HepG2 (cell line): ENCODE data around the gene C2CD2. TPM values are rescaled to one million over a fixed set of nuclear protein-coding genes. Genes with fewer than 3 reads are reported as not detected.

ENCODE experiments used
- MZF1 ChIP-seq: sonication (generic); formaldehyde crosslinking; IDR thresholded peaks from 2 replicates; pipeline ENCODE4 v1.8.1; 2023; ENCODE audit warnings: mild to moderate bottlenecking, missing genetic modification reagents, borderline replicate concordance
- NBN ChIP-seq: fragments of 450-650 bp; conservative IDR thresholded peaks from 2 replicates; pipeline ENCODE4 v1.6.1; 2017
- NFKB2 ChIP-seq: sonication (generic); formaldehyde crosslinking; IDR thresholded peaks from 2 replicates; pipeline ENCODE4 v1.4.0; 2020; ENCODE audit warnings: missing genetic modification reagents, borderline replicate concordance
- SALL1 ChIP-seq: sonication (generic); formaldehyde crosslinking; IDR thresholded peaks from 2 replicates; pipeline ENCODE4 v1.8.0; 2022; ENCODE audit warnings: mild to moderate bottlenecking, missing genetic modification reagents
- SMAD9 ChIP-seq: sonication (generic); formaldehyde crosslinking; IDR thresholded peaks from 2 replicates; pipeline ENCODE4 v1.5.1; 2020; ENCODE audit warnings: mild to moderate bottlenecking, missing genetic modification reagents
- SMARCC2 ChIP-seq: fragments of 450-650 bp; IDR thresholded peaks from 2 replicates; pipeline ENCODE4 v1.6.1; 2017; ENCODE audit warnings: antibody characterized with exemption, mild to moderate bottlenecking
- SNRNP70 ChIP-seq: fragments of 200-400 bp; formaldehyde crosslinking; IDR thresholded peaks from 2 replicates; pipeline ENCODE4 v1.6.1; 2017; ENCODE audit warnings: mild to moderate bottlenecking, low read depth, low read length, moderate library complexity
- USF2 ChIP-seq, 2 experiments: sonication (generic) in 1 of 2; formaldehyde crosslinking in 1 of 2; IDR thresholded peaks; 2 replicates each; pipeline versions ENCODE4 v1.5.1 to v1.6.1; 2011 to 2020; ENCODE audit warnings: borderline replicate concordance in 1 of 2, low read depth in 1 of 2, low read length in 1 of 2, mild to moderate bottlenecking in 1 of 2, missing genetic modification reagents in 1 of 2, moderate library complexity in 1 of 2
- ZFP82 ChIP-seq: sonication (generic); formaldehyde crosslinking; IDR thresholded peaks from 2 replicates; pipeline ENCODE4 v1.5.1; 2020; ENCODE audit warnings: mild to moderate bottlenecking, missing genetic modification reagents, borderline replicate concordance
- ZFYVE20 ChIP-seq: sonication (generic); formaldehyde crosslinking; IDR thresholded peaks from 2 replicates; pipeline ENCODE4 v1.8.0; 2023; ENCODE audit warnings: low read depth, mild to moderate bottlenecking, moderate library complexity, missing genetic modification reagents, borderline replicate concordance
- ZNF160 ChIP-seq: sonication (generic); formaldehyde crosslinking; IDR thresholded peaks from 2 replicates; pipeline ENCODE4 v1.8.0; 2022; ENCODE audit warnings: mild to moderate bottlenecking, inconsistent platforms, missing genetic modification reagents
- ZNF329 ChIP-seq: sonication (generic); formaldehyde crosslinking; IDR thresholded peaks from 2 replicates; pipeline ENCODE4 v1.9.0; 2021; ENCODE audit warnings: low read depth, mild to moderate bottlenecking, missing genetic modification reagents
- ZNF337 ChIP-seq: sonication (generic); formaldehyde crosslinking; IDR thresholded peaks from 2 replicates; pipeline ENCODE4 v1.5.1; 2020; ENCODE audit warnings: missing genetic modification reagents, low read depth, mild to moderate bottlenecking, borderline replicate concordance
- ZNF513 ChIP-seq: sonication (generic); formaldehyde crosslinking; conservative IDR thresholded peaks from 2 replicates; pipeline ENCODE4 v1.5.0; 2020; ENCODE audit warnings: missing genetic modification reagents
- ZNF615 ChIP-seq: sonication (generic); formaldehyde crosslinking; IDR thresholded peaks from 2 replicates; pipeline ENCODE4 v1.5.0; 2020; ENCODE audit warnings: mild to moderate bottlenecking, missing genetic modification reagents, borderline replicate concordance
- ZNF703 ChIP-seq: sonication (generic); formaldehyde crosslinking; IDR thresholded peaks from 2 replicates; pipeline ENCODE4 v1.5.1; 2020; ENCODE audit warnings: missing genetic modification reagents, mild to moderate bottlenecking, moderate library complexity, borderline replicate concordance
- ZNF768 ChIP-seq: sonication (generic); formaldehyde crosslinking; IDR thresholded peaks from 2 replicates; pipeline ENCODE4 v1.4.0; 2020; ENCODE audit warnings: missing genetic modification reagents
- ZNF782 ChIP-seq: sonication (generic); formaldehyde crosslinking; IDR thresholded peaks from 2 replicates; pipeline ENCODE4 v1.4.0; 2020; ENCODE audit warnings: missing genetic modification reagents, mild to moderate bottlenecking, borderline replicate concordance
- polyA plus RNA-seq, 8 experiments: library from polyadenylated mRNA; depleted of rRNA in 3 of 8; stranded (reverse) in 7 of 8; unstranded in 1 of 8; fragments of >200 nt; fragmentation: Illumina TruSeq in 4 of 8; extraction: Trizol in 4 of 8; gene quantifications; 2 replicates each; pipeline versions ENCODE4 v1.2.1 to v1.2.3, GENCODE V29; 2011 to 2016; ENCODE audit warnings: low read depth in 4 of 8, missing spikeins in 1 of 8, mixed read lengths in 1 of 8; ENCODE audit not compliant: insufficient read depth in 1 of 8
- total RNA-seq, 5 experiments: library from RNA; depleted of rRNA; stranded (reverse); fragments of >200 nt; fragmentation: Illumina TruSeq; extraction: Trizol; gene quantifications; 2 replicates each; pipeline ENCODE4 v1.2.3, GENCODE V29; 2016; ENCODE audit warnings: low read depth in 1 of 5
- TF ChIP-seq, protein P1 (sequence below): IDR thresholded peaks from 2 replicates; pipeline ENCODE4 v1.6.1; 2016
- TF ChIP-seq, protein P2 (sequence below): sonication (generic); formaldehyde crosslinking; IDR thresholded peaks from 2 replicates; pipeline ENCODE4 v1.4.0; 2020; ENCODE audit warnings: missing genetic modification reagents, borderline replicate concordance

The C2CD2 gene
- total and polyA plus RNA-seq, 2 of the 13 experiments (the other 11 are each of a cell fraction or from before 2014, with no cell fraction given), result 12.5 to 19.7 TPM

DNA sequence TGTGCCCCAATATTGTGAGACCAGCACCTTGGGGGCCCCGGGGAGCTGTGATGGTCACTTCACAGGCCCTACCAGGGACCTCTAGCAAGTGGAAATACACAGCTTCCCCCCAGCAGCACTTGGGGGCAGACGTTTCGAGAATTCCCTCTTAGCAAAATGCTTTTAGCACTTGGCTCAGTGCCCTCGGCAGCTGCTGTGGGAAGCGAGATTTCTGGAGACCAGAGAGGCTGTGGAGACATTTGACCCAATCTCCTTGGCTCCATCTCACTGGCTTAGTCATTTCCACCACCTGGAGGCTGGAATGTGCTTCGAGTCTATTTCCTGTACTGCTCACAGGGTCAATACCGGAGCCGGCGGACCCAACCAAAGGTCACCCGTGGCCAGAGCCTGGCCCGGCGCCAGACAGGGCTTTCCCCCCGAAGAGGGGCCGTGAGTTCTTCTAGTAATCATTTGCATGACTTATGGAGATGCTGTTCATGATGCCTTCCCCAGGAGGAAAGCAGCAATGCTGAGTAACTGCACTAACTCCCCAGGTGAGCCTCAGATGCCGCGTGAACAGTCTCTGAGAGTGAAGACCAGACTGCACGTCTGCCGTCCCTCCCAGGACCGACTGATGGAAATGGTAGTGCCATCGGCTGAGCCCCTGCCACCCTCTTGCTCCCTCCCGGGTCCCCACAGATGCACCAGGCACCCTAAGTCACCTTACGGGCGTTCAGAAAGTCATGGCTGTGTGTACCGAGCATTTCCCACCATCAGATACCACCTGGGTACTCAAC, 4.4 kb upstream of the C2CD2 start (continued):
- no peak for TF ChIP-seq USF2 (IDR thresholded peaks at IDR 0.05; ENCODE audit: low read depth, low read length)
- no peak for TF ChIP-seq USF2 (CRISPR knock-in tag; IDR thresholded peaks at IDR 0.05; ENCODE audit: borderline replicate concordance)
- TF ChIP-seq MZF1, result no peak
- no peak for TF ChIP-seq ZNF160 (CRISPR knock-in tag)
- TF ChIP-seq SMARCC2, result no peak
- no peak for TF ChIP-seq SNRNP70
- TF ChIP-seq NFKB2, result peak; percentile 53; the same call in 1 of the 2 replicates
- TF ChIP-seq ZNF615 (CRISPR knock-in tag), result no peak
- no peak for TF ChIP-seq ZNF337
- peak; percentile 90; the same call in 1 of the 2 replicates for TF ChIP-seq SALL1 (CRISPR knock-in tag)
- no peak; the same call in none of the 2 replicates for TF ChIP-seq ZNF768
- TF ChIP-seq ZNF703 (CRISPR knock-in tag), result no peak
- TF ChIP-seq, protein P1, sequence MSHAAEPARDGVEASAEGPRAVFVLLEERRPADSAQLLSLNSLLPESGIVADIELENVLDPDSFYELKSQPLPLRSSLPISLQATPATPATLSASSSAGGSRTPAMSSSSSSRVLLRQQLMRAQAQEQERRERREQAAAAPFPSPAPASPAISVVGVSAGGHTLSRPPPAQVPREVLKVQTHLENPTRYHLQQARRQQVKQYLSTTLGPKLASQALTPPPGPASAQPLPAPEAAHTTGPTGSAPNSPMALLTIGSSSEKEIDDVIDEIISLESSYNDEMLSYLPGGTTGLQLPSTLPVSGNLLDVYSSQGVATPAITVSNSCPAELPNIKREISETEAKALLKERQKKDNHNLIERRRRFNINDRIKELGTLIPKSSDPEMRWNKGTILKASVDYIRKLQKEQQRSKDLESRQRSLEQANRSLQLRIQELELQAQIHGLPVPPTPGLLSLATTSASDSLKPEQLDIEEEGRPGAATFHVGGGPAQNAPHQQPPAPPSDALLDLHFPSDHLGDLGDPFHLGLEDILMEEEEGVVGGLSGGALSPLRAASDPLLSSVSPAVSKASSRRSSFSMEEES (CRISPR knock-in tag), result no peak
- no peak for TF ChIP-seq ZNF329
- no peak for TF ChIP-seq NBN
- TF ChIP-seq, protein P2, sequence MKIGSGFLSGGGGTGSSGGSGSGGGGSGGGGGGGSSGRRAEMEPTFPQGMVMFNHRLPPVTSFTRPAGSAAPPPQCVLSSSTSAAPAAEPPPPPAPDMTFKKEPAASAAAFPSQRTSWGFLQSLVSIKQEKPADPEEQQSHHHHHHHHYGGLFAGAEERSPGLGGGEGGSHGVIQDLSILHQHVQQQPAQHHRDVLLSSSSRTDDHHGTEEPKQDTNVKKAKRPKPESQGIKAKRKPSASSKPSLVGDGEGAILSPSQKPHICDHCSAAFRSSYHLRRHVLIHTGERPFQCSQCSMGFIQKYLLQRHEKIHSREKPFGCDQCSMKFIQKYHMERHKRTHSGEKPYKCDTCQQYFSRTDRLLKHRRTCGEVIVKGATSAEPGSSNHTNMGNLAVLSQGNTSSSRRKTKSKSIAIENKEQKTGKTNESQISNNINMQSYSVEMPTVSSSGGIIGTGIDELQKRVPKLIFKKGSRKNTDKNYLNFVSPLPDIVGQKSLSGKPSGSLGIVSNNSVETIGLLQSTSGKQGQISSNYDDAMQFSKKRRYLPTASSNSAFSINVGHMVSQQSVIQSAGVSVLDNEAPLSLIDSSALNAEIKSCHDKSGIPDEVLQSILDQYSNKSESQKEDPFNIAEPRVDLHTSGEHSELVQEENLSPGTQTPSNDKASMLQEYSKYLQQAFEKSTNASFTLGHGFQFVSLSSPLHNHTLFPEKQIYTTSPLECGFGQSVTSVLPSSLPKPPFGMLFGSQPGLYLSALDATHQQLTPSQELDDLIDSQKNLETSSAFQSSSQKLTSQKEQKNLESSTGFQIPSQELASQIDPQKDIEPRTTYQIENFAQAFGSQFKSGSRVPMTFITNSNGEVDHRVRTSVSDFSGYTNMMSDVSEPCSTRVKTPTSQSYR, result peak; percentile 35; the same call in 1 of the 2 replicates
- TF ChIP-seq ZNF782 (CRISPR knock-in tag), result no peak
- TF ChIP-seq ZNF513 (CRISPR knock-in tag), result no peak
- TF ChIP-seq ZFYVE20 (CRISPR knock-in tag), result no peak
- no peak for TF ChIP-seq ZFP82 (CRISPR knock-in tag)
- TF ChIP-seq SMAD9 (CRISPR knock-in tag), result no peak
